ENCODE results near the gene C16orf78. TPM values are rescaled to one million over a fixed set of nuclear protein-coding genes. Genes with fewer than 3 reads are reported as not detected.
A peak's percentile ranks its signal among the peaks of the same experiment; 100 is the strongest.

C16orf78 gene
- total RNA-seq, 1 donor from 2014 or later: not detected

- DNase-seq (ENCODE audit: low spot score): no peak
- Histone ChIP-seq H3K79me2 (ENCODE audit: low read depth) (no peaks in the 10 kb centered on the region), H3K4me1 (no peaks in the 10 kb centered on the region), H3F3A (ENCODE audit: low read depth) (peaks cover 13% of the 10 kb centered on the region), H3K27ac (no peak overlapping the region), H3K4me2 (no peak overlapping the region), H3K36me3 (no peaks in the 10 kb centered on the region), H2AFZ (replicated peaks) (no peak overlapping the region), H3K4me3 (no peak overlapping the region), H3K9me3 (ENCODE audit: low read depth) (no peaks in the 10 kb centered on the region), H3K27me3 (no peaks in the 10 kb centered on the region), H3K9ac (no peak overlapping the region), H4K20me1 (ENCODE audit: low read depth) (no peaks in the 10 kb centered on the region)
- Mint-ChIP-seq H3K27ac (no peak overlapping the region), H3K27me3 (ENCODE audit: insufficient read depth, low read depth) (peaks cover 5% of the 10 kb centered on the region), H3K4me1 (peaks cover 14% of the 10 kb centered on the region), H3K4me3 (no peak overlapping the region), H3K9me3 (no peaks in the 10 kb centered on the region), H3K36me3 (no peaks in the 10 kb centered on the region)
- no peak for TF ChIP-seq EZH2phosphoT487 (IDR thresholded peaks at IDR 0.05)
- no peak for TF ChIP-seq CTCF (IDR thresholded peaks at IDR 0.05)
- no peak for TF ChIP-seq EZH2 (IDR thresholded peaks at IDR 0.05)
Measured at GRCh38 chr16:49328325-49328724, 45.3 kb upstream of the C16orf78 start.

GRCh38 chr16:49330562-49331201, 42.9 kb upstream of the C16orf78 start:
- Histone ChIP-seq H3K4me3 (no peak overlapping the region), H3K9me3 (ENCODE audit: low read depth) (no peaks in the 10 kb centered on the region), H3K79me2 (ENCODE audit: low read depth) (no peaks in the 10 kb centered on the region), H2AFZ (replicated peaks) (no peak overlapping the region), H3K27me3 (no peaks in the 10 kb centered on the region), H3K4me2 (no peak overlapping the region), H3K36me3 (no peaks in the 10 kb centered on the region), H3F3A (ENCODE audit: low read depth) (peaks cover 13% of the 10 kb centered on the region), H3K9ac (no peak overlapping the region), H4K20me1 (ENCODE audit: low read depth) (no peaks in the 10 kb centered on the region), H3K4me1 (no peaks in the 10 kb centered on the region), H3K27ac (no peak overlapping the region)
- Mint-ChIP-seq H3K4me1 (peaks cover 17% of the 10 kb centered on the region), H3K4me3 (no peak overlapping the region), H3K9me3 (no peaks in the 10 kb centered on the region), H3K27me3 (ENCODE audit: insufficient read depth, low read depth) (peaks cover 11% of the 10 kb centered on the region), H3K27ac (no peak overlapping the region), H3K36me3 (no peaks in the 10 kb centered on the region)
- DNase-seq (ENCODE audit: low spot score): no peak
- TF ChIP-seq CTCF (IDR thresholded peaks at IDR 0.05) (no peak), EZH2 (IDR thresholded peaks at IDR 0.05) (no peak), EZH2phosphoT487 (IDR thresholded peaks at IDR 0.05) (no peak)

- H4K20me1 ChIP-seq (ENCODE audit: low read depth): no peaks in the 10 kb centered on the region
- Mint-ChIP-seq H3K36me3 (no peaks in the 10 kb centered on the region), H3K4me1 (peaks cover 17% of the 10 kb centered on the region), H3K4me3 (peak overlapping the region; percentile 13), H3K27me3 (ENCODE audit: insufficient read depth, low read depth) (peaks cover 16% of the 10 kb centered on the region), H3K27ac (no peak overlapping the region), H3K9me3 (no peaks in the 10 kb centered on the region)
- H3K79me2 ChIP-seq (ENCODE audit: low read depth): no peaks in the 10 kb centered on the region
- no peak overlapping the region for H3K27ac ChIP-seq
- H3K9ac ChIP-seq: no peak overlapping the region
- peak; percentile 57 for DNase-seq (ENCODE audit: low spot score)
- H3K9me3 ChIP-seq (ENCODE audit: low read depth): no peaks in the 10 kb centered on the region
- H2AFZ ChIP-seq (replicated peaks): no peak overlapping the region
- no peaks in the 10 kb centered on the region for H3K27me3 ChIP-seq
- no peaks in the 10 kb centered on the region for H3K36me3 ChIP-seq
- H3K4me1 ChIP-seq: no peaks in the 10 kb centered on the region
- peaks cover 13% of the 10 kb centered on the region for H3F3A ChIP-seq (ENCODE audit: low read depth)
- peak overlapping the region; percentile 19 for H3K4me2 ChIP-seq
- no peak for TF ChIP-seq CTCF (IDR thresholded peaks at IDR 0.05)
- no peak for TF ChIP-seq EZH2 (IDR thresholded peaks at IDR 0.05)
- no peak for TF ChIP-seq EZH2phosphoT487 (IDR thresholded peaks at IDR 0.05)
- H3K4me3 ChIP-seq: no peak overlapping the region
Measured at GRCh38 chr16:49332589-49333258, 40.9 kb upstream of the C16orf78 start.

Data from neural progenitor cell (in vitro differentiated cells).